Measurements from ENCODE around the gene CAMSAP1.

- TF ChIP-seq CTCF (IDR thresholded peaks at IDR 0.05; ENCODE audit: borderline replicate concordance, extremely low read depth, low read length, poor library complexity, severe bottlenecking) (no peak), EZH2 (IDR thresholded peaks at IDR 0.05; ENCODE audit: borderline replicate concordance, low read depth, low read length, severe bottlenecking) (no peak)
These were observed 135.2 kb downstream of the CAMSAP1 start for GRCh38 chr9:135772056-135772646.
